Measurements from ENCODE around the gene GALNT1. TPM values are rescaled to one million over a fixed set of nuclear protein-coding genes. Genes with fewer than 3 reads are reported as not detected.
A peak's percentile ranks its signal among the peaks of the same experiment; 100 is the strongest.

The GALNT1 gene
- total RNA-seq, 2 donors from 2014 or later = 29.6 to 35.2 TPM

DNA sequence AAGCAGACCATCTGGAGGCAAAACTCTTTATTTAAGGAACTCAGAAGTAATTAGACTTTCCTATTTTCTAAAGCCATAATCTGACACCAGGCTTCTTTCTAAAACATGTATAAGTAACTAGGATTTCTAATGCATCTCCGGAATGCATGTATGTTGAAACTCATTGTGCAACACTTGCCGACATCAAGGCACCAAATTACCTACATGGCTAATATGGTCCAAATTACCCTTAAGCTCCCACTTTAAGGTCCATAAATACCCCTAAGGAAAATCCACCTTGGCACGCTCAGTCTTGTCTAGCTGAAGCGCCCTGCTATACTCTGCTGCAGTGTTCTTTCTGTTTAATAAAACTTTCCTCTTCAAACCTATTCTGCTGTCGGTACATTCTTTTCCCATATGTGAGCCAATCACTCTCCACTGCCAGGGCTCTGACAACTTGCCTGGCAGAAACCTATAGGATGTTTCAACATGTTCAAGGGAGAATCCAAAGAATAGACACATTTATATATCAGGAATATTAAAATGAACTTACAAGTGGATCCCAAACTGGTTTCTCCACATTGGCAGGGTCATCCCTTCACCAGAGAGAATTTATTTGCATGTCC, 171.9 kb downstream of the GALNT1 start:
- no peaks in the 10 kb centered on the region for H3K4me1 ChIP-seq
- no peak overlapping the region for H3K4me3 ChIP-seq
- no peak for DNase-seq (ENCODE audit: low spot score)
- H3K27ac ChIP-seq = no peak overlapping the region
- no peak for TF ChIP-seq CTCF (IDR thresholded peaks at IDR 0.05)
- no peaks in the 10 kb centered on the region for H3K27me3 ChIP-seq
- H3K9me3 ChIP-seq = no peaks in the 10 kb centered on the region
- H3K36me3 ChIP-seq = no peaks in the 10 kb centered on the region

DNA sequence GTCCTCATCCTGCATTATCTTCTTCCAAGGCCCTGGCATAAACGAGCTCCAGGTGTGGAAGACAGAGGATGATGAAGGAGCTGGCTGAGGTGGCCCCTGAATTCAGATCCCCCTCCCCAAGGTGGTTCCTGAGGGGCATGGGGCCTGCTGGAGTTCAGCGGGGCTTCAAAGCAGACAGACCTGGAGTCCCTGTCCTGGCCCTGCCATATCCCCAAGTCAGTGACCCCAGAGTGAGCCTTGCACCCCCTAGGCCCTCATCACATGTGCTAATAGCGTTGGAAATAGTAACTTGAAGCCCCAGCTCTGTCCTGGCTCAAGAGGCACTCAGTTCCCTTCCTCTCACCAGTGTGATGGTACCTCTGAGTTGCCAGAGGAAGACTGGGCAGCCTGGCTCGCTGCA, 172.9 kb downstream of the GALNT1 start:
- Histone ChIP-seq H3K4me3 (no peak overlapping the region), H3K36me3 (no peaks in the 10 kb centered on the region), H3K4me1 (no peaks in the 10 kb centered on the region), H3K27ac (no peak overlapping the region), H3K27me3 (no peaks in the 10 kb centered on the region), H3K9me3 (no peaks in the 10 kb centered on the region)
- TF ChIP-seq CTCF (IDR thresholded peaks at IDR 0.05) = no peak
- DNase-seq (ENCODE audit: low spot score) = no peak

DNA sequence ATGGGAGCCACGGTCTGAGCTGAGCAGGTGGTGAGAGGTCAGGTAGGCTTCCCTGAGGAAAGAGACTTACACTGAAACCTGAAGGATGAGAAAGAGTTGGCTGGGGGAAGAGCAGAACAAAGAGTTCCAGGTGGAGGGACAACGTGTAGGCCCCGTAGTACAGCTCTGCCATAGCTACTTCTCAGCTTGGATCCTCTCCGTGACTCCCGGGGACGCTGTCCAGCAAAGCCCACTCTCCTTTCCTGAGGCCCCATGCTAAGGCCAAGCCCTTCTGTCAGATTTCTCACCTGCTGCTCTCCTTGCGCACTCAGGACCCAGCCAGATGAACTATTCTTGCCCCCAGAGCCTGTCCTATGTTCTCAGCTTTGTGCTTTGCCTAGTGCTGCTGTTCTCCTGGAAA, 173.8 kb downstream of the GALNT1 start:
- H3K4me1 ChIP-seq = no peaks in the 10 kb centered on the region
- H3K27ac ChIP-seq = no peak overlapping the region
- DNase-seq (ENCODE audit: low spot score) = no peak
- H3K36me3 ChIP-seq = no peaks in the 10 kb centered on the region
- H3K9me3 ChIP-seq = no peaks in the 10 kb centered on the region
- no peak overlapping the region for H3K4me3 ChIP-seq
- no peaks in the 10 kb centered on the region for H3K27me3 ChIP-seq
- TF ChIP-seq CTCF (IDR thresholded peaks at IDR 0.05) = no peak

DNA sequence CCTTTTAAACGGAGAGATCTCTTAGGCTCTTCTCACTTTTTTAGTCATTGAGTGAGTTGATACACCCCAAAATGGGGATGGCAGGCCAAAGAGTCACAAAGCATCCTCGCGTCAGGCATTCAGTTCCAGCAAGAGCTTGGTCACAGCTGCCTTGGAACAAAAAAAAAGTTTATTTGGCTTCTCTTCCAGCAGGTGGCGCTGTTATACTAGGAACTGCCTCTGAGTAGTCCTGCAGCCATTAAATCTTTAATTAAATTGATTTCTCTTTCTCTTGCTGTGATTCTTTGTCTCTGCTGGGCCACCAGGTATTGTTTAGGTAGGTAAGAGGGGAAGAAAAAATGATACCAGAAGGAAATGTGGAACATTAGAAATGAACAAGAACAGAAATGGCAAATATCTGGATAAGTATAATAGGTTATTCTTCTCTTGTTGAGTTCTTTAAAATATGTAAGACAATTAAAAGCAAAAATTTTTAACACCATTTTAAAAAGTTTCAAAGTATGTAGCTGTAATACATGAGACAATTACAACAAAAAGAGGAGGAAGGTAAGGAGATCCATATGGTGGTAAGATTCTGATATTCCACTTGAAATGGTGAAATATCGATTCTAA, 175.1 kb downstream of the GALNT1 start:
- TF ChIP-seq CTCF (IDR thresholded peaks at IDR 0.05) = peak; percentile 59 to 87
- H3K36me3 ChIP-seq = no peaks in the 10 kb centered on the region
- H3K9me3 ChIP-seq = no peaks in the 10 kb centered on the region
- H3K27me3 ChIP-seq = no peaks in the 10 kb centered on the region
- H3K4me3 ChIP-seq = no peak overlapping the region
- H3K4me1 ChIP-seq = no peaks in the 10 kb centered on the region
- DNase-seq (ENCODE audit: low spot score) = no peak
- H3K27ac ChIP-seq = no peak overlapping the region

Small RNAs within 50 kb of the gene (microRNA-seq; reads per million reads assigned to microRNA genes)
- 0 reads per million in 2 donors for gene MIR3975 (ENCODE audit: borderline number of aligned reads in 2 of 2, borderline replicate concordance in 1 of 2)

Other genes with a start within 250 kb of the GALNT1 start
- 10 to 100 TPM; 27.5 to 33.9 TPM for gene ZNF24, start 237.3 kb upstream of the GALNT1 start, total RNA-seq
- under 1 TPM; 0.30 to 0.94 TPM for gene ZNF396, start 204.4 kb upstream of the GALNT1 start, total RNA-seq
- gene INO80C, start 83.8 kb upstream of the GALNT1 start, total RNA-seq = 10 to 100 TPM; 11.1 to 13.9 TPM